Gastrocnemius medialis (tissue), 4 donors: Measurements from ENCODE around the gene VKORC1L1. TPM values are rescaled to one million over a fixed set of nuclear protein-coding genes. Genes with fewer than 3 reads are reported as not detected.
"Not testable (repeated sequence)": the region's sequence is repeated elsewhere in the genome, so short reads cannot be mapped to it uniquely, and the experiment has no call there.

Source experiments
- ATAC-seq, 2 donors: fragments of 150-250 bp; one replicate each; pipeline ENCODE4 v1.9.1; 2016
- DNase-seq, 2 donors: peaks; one replicate each; pipeline ENCODE4 v3.0.0-alpha.2; 2019
- H3K27ac ChIP-seq, 4 donors: fragments of 200-600 bp; sonication (generic); 1 replicate in 1 of 4; 2 replicates in 3 of 4; pipeline ENCODE4 v1.5.1; 2016 to 2018; ENCODE audit warnings: mild to moderate bottlenecking in 2 of 4, moderate library complexity in 1 of 4
- H3K27me3 ChIP-seq, 3 donors: fragments of 200-600 bp; sonication (generic) in 2 of 3; 1 replicate in 1 of 3; 2 replicates in 2 of 3; pipeline versions ENCODE4 v1.5.1 to v1.6.0; 2016 to 2019; ENCODE audit warnings: mild to moderate bottlenecking in 1 of 3, moderate library complexity in 1 of 3
- H3K36me3 ChIP-seq, 2 donors: fragments of 200-600 bp; sonication (generic) in 1 of 2; one replicate each; pipeline ENCODE4 v1.5.1; 2017 to 2018
- H3K4me1 ChIP-seq, 2 donors: fragments of 200-600 bp; sonication (generic) in 1 of 2; one replicate each; pipeline ENCODE4 v1.5.1; 2016 to 2017; ENCODE audit warnings: mild to moderate bottlenecking in 2 of 2
- H3K4me3 ChIP-seq, 4 donors: fragments of 200-600 bp; sonication (generic) in 3 of 4; 1 replicate in 1 of 4; 2 replicates in 3 of 4; pipeline ENCODE4 v1.5.1; 2016 to 2019; ENCODE audit warnings: mild to moderate bottlenecking in 2 of 4
- H3K9me3 ChIP-seq, 3 donors: fragments of 200-600 bp; sonication (generic) in 2 of 3; 1 replicate in 1 of 3; 2 replicates in 2 of 3; pipeline ENCODE4 v1.5.1; 2016 to 2019
- POLR2A ChIP-seq, 2 donors: fragments of 450-650 bp; IDR thresholded peaks; one replicate each; pipeline ENCODE4 v1.6.1; 2017; ENCODE audit warnings: antibody characterized with exemption in 2 of 2, mild to moderate bottlenecking in 2 of 2, moderate library complexity in 2 of 2
- in situ Hi-C, 4 donors: fragments of 200-750 bp; cut with MboI; loops; one replicate each; pipeline versions ENCODE4 v1.15.0 to v1.8.0; 2017; ENCODE audit warnings: low sequenced_read_pairs in 4 of 4
- intact Hi-C: fragments of 100-400 bp; cut with DNase I; formaldehyde crosslinking; loops from one replicate; pipeline ENCODE4 v1.15.1; 2023; ENCODE audit warnings: low total_unique reads
- total RNA-seq, 4 donors: library from RNA; depleted of rRNA; stranded (reverse); fragments of >200 nt; gene quantifications; one replicate each; pipeline versions ENCODE4 v1.1.0 to v1.2.3, GENCODE V29; 2016
- TF ChIP-seq, protein P1 (sequence below), 5 experiments: fragments of 450-650 bp in 3 of 5; fragments of 200-600 bp in 2 of 5; sonication (generic) in 2 of 5; IDR thresholded peaks in 4 of 5; conservative IDR thresholded peaks in 1 of 5; 1 replicate in 4 of 5; 2 replicates in 1 of 5; pipeline ENCODE4 v1.5.1; 2016 to 2019; ENCODE audit warnings: antibody characterized with exemption in 5 of 5, mild to moderate bottlenecking in 3 of 5, moderate library complexity in 3 of 5

The VKORC1L1 gene
- total RNA-seq, 4 donors from 2014 or later, result 11.5 to 17.5 (median 14.9) TPM

DNA sequence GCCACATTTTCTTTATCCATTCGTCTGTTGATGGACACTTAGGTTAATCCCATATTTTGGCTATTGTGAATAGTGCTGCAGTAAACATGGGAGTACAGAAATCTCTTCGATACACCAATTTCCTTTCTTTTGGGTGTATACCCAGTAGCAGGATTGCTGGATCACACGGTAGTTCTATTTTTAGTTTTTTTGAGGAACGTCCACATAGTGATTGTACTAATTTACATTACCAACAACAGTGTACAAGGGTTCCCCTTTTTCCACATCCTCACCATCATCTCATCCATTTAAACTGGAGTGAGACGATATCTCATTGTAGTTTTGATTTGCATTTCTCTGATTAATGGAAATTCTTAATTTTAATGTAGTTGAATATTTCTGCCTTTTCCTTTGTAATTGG lies 19.3 kb downstream of the VKORC1L1 start:
- H3K9me3 ChIP-seq, result no peaks in the 10 kb centered on the region
- H3K27me3 ChIP-seq, result no peaks in the 10 kb centered on the region
- in situ Hi-C loops, result no loop called here
- H3K4me1 ChIP-seq, result peaks cover 17 to 18% of the 10 kb centered on the region in 2 donors
- ATAC-seq (no peak), DNase-seq (no peak)
- intact Hi-C loops, result no loop called here
- TF ChIP-seq POLR2A (IDR thresholded peaks at IDR 0.05), result no peak
- TF ChIP-seq, protein P1, sequence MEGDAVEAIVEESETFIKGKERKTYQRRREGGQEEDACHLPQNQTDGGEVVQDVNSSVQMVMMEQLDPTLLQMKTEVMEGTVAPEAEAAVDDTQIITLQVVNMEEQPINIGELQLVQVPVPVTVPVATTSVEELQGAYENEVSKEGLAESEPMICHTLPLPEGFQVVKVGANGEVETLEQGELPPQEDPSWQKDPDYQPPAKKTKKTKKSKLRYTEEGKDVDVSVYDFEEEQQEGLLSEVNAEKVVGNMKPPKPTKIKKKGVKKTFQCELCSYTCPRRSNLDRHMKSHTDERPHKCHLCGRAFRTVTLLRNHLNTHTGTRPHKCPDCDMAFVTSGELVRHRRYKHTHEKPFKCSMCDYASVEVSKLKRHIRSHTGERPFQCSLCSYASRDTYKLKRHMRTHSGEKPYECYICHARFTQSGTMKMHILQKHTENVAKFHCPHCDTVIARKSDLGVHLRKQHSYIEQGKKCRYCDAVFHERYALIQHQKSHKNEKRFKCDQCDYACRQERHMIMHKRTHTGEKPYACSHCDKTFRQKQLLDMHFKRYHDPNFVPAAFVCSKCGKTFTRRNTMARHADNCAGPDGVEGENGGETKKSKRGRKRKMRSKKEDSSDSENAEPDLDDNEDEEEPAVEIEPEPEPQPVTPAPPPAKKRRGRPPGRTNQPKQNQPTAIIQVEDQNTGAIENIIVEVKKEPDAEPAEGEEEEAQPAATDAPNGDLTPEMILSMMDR (IDR thresholded peaks at IDR 0.05 in 4 of 5, conservative IDR thresholded peaks at IDR 0.05 in 1 of 5), result no peak
- H3K27ac ChIP-seq, result no peak overlapping the region
- H3K4me3 ChIP-seq, result no peak overlapping the region
- peaks cover 0 to 8% of the 10 kb centered on the region in 2 donors for H3K36me3 ChIP-seq

- no peak for TF ChIP-seq POLR2A (IDR thresholded peaks at IDR 0.05)
- DNase-seq, result no peak
- Histone ChIP-seq H3K4me1 (peaks cover 17 to 18% of the 10 kb centered on the region in 2 donors), H3K27ac (no peak overlapping the region), H3K4me3 (no peak overlapping the region), H3K36me3 (peaks cover 0 to 8% of the 10 kb centered on the region in 2 donors), H3K9me3 (no peaks in the 10 kb centered on the region), H3K27me3 (no peaks in the 10 kb centered on the region)
- no peak for ATAC-seq
- intact Hi-C loops (no loop called here), in situ Hi-C loops (no loop called here)
Observed at GRCh38 chr7:65892835-65893234, 20.0 kb downstream of the VKORC1L1 start.

- Histone ChIP-seq H3K36me3 (no peaks in the 10 kb centered on the region), H3K4me3 (no peak overlapping the region), H3K27ac (no peak overlapping the region), H3K27me3 (no peaks in the 10 kb centered on the region), H3K9me3 (no peaks in the 10 kb centered on the region), H3K4me1 (peaks cover 16 to 20% of the 10 kb centered on the region in 2 donors)
- ATAC-seq, result no peak
- intact Hi-C loops (no loop called here), in situ Hi-C loops (no loop called here)
- DNase-seq, result no peak
- TF ChIP-seq, protein P1 (IDR thresholded peaks at IDR 0.05 in 4 of 5, conservative IDR thresholded peaks at IDR 0.05 in 1 of 5), result no peak
- TF ChIP-seq POLR2A (IDR thresholded peaks at IDR 0.05), result no peak
Observed at GRCh38 chr7:65896279-65896870, 23.5 kb downstream of the VKORC1L1 start.

GRCh38 chr7:65897289-65897688 lies 24.4 kb downstream of the VKORC1L1 start:
- intact Hi-C loops, DNase-seq, H3K36me3 ChIP-seq, H3K27ac ChIP-seq, H3K27me3 ChIP-seq, in situ Hi-C loops, ATAC-seq, H3K9me3 ChIP-seq, H3K4me3 ChIP-seq: not testable (repeated sequence)
- peaks cover 13 to 14% of the 10 kb centered on the region in 2 donors for H3K4me1 ChIP-seq

- H3K4me1 ChIP-seq, H3K4me3 ChIP-seq, intact Hi-C loops, H3K27ac ChIP-seq, H3K36me3 ChIP-seq, DNase-seq, ATAC-seq, in situ Hi-C loops, H3K27me3 ChIP-seq, H3K9me3 ChIP-seq: not testable (repeated sequence)
Observed at GRCh38 chr7:65898677-65899447, 26.0 kb downstream of the VKORC1L1 start.

DNA sequence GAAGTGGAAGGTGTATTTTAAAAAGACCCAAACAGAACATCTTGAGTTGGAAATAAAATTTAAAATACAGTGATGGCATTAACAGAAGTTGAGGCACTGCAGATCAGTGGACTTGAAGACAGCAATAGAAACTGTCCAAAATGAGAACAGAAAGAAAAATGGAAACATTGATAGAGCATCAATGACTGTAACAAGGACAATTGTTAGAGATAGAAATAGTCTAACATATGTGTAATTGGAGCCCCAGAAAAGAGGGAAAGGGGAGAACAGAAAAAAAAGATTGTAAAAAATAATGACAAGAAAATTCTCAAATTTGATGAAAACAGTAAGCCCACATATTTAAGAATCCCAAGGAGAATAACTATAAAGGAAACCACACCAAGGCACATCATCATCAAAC lies 29.4 kb downstream of the VKORC1L1 start:
- Histone ChIP-seq H3K27ac (no peak overlapping the region), H3K27me3 (no peaks in the 10 kb centered on the region), H3K4me1 (peaks cover 6 to 8% of the 10 kb centered on the region in 2 donors), H3K4me3 (no peak overlapping the region), H3K9me3 (no peaks in the 10 kb centered on the region), H3K36me3 (no peaks in the 10 kb centered on the region)
- TF ChIP-seq POLR2A (IDR thresholded peaks at IDR 0.05), result no peak
- TF ChIP-seq, protein P1 (IDR thresholded peaks at IDR 0.05 in 4 of 5, conservative IDR thresholded peaks at IDR 0.05 in 1 of 5), result no peak
- no peak for DNase-seq
- intact Hi-C loops, result no loop called here
- in situ Hi-C loops, result no loop called here
- no peak for ATAC-seq
